Astrocyte (in vitro differentiated cells and primary cell): ENCODE results near the gene ALAD. TPM values are rescaled to one million over a fixed set of nuclear protein-coding genes. Genes with fewer than 3 reads are reported as not detected.
A peak's percentile ranks its signal among the peaks of the same experiment; 100 is the strongest.

Experiments
- DNase-seq: peaks from one replicate; pipeline ENCODE4 v3.0.0-alpha.2; 2010; ENCODE audit warnings: low read depth
- FAIRE-seq: peaks from 2 replicates; lab custom pipeline; 2011; peaks lifted over from hg19 to GRCh38; lab: Jason Lieb, UNC
- H2AFZ ChIP-seq: 2 replicates; pipeline ENCODE4 v1.6.0; 2012; ENCODE audit warnings: low read depth, low read length, inconsistent platforms
- H3K27ac ChIP-seq: 2 replicates; pipeline ENCODE4 v1.5.1; 2011; ENCODE audit warnings: low read depth, low read length, inconsistent platforms
- H3K27me3 ChIP-seq: 2 replicates; pipeline ENCODE4 v1.6.0; 2011; ENCODE audit warnings: low read length, inconsistent platforms; ENCODE audit not compliant: insufficient read depth
- H3K36me3 ChIP-seq: 2 replicates; pipeline ENCODE4 v1.5.1; 2011; ENCODE audit warnings: low read length, inconsistent platforms; ENCODE audit not compliant: insufficient read depth
- H3K4me1 ChIP-seq: 2 replicates; pipeline ENCODE4 v1.5.1; 2011; ENCODE audit warnings: low read length, inconsistent platforms; ENCODE audit not compliant: insufficient read depth
- H3K4me2 ChIP-seq: 2 replicates; pipeline ENCODE4 v1.6.0; 2012; ENCODE audit warnings: low read length, inconsistent platforms
- H3K4me3 ChIP-seq: 2 replicates; pipeline ENCODE4 v1.5.1; 2011; ENCODE audit warnings: low read depth, mild to moderate bottlenecking, low read length, inconsistent platforms; ENCODE audit not compliant: insufficient read depth
- H3K79me2 ChIP-seq: 2 replicates; pipeline ENCODE4 v1.6.0; 2012; ENCODE audit warnings: mild to moderate bottlenecking, low read length, inconsistent platforms; ENCODE audit not compliant: insufficient read depth
- H3K9ac ChIP-seq: 2 replicates; pipeline ENCODE4 v1.6.0; 2012; ENCODE audit warnings: mild to moderate bottlenecking, low read length, inconsistent platforms
- H3K9me3 ChIP-seq: 2 replicates; pipeline ENCODE4 v1.5.1; 2012; ENCODE audit warnings: low read depth, mild to moderate bottlenecking, low read length, inconsistent platforms; ENCODE audit not compliant: insufficient read depth
- H4K20me1 ChIP-seq: 2 replicates; pipeline ENCODE4 v1.6.0; 2012; ENCODE audit warnings: low read length, inconsistent platforms; ENCODE audit not compliant: insufficient read depth
- H3K27ac Mint-ChIP-seq: one replicate; pipeline ENCODE4 v1.8.0; 2021; ENCODE audit warnings: mild to moderate bottlenecking, mixed read lengths; ENCODE audit not compliant: unreplicated experiment
- H3K27me3 Mint-ChIP-seq: one replicate; pipeline ENCODE4 v1.8.0; 2021; ENCODE audit warnings: low read depth, mixed read lengths; ENCODE audit not compliant: unreplicated experiment
- H3K36me3 Mint-ChIP-seq: one replicate; pipeline ENCODE4 v1.8.0; 2021; ENCODE audit warnings: low read depth, mixed read lengths; ENCODE audit not compliant: unreplicated experiment
- H3K4me1 Mint-ChIP-seq: one replicate; pipeline ENCODE4 v1.8.0; 2021; ENCODE audit warnings: low read depth, mixed read lengths; ENCODE audit not compliant: unreplicated experiment
- H3K4me3 Mint-ChIP-seq: one replicate; pipeline ENCODE4 v1.8.0; 2021; ENCODE audit warnings: mild to moderate bottlenecking, moderate library complexity, mixed read lengths; ENCODE audit not compliant: unreplicated experiment
- H3K9me3 Mint-ChIP-seq: one replicate; pipeline ENCODE4 v1.8.0; 2021; ENCODE audit warnings: mild to moderate bottlenecking, mixed read lengths; ENCODE audit not compliant: unreplicated experiment
- EZH2 ChIP-seq: IDR thresholded peaks from 2 replicates; pipeline ENCODE4 v1.6.1; 2012; ENCODE audit warnings: mild to moderate bottlenecking, low read length, inconsistent platforms; ENCODE audit not compliant: insufficient read depth
- total RNA-seq: library from RNA; stranded (reverse); gene quantifications from 2 replicates; pipeline ENCODE4 v1.2.1, GENCODE V29; 2021
- TF ChIP-seq, protein P1 (sequence below): IDR thresholded peaks from 2 replicates; pipeline ENCODE4 v1.5.1; 2011; ENCODE audit warnings: low read depth, mild to moderate bottlenecking, inconsistent platforms, low read length, moderate library complexity; ENCODE audit not compliant: insufficient read depth

ALAD gene
- total RNA-seq, 1 donor from 2014 or later = 20.7 TPM

DNA sequence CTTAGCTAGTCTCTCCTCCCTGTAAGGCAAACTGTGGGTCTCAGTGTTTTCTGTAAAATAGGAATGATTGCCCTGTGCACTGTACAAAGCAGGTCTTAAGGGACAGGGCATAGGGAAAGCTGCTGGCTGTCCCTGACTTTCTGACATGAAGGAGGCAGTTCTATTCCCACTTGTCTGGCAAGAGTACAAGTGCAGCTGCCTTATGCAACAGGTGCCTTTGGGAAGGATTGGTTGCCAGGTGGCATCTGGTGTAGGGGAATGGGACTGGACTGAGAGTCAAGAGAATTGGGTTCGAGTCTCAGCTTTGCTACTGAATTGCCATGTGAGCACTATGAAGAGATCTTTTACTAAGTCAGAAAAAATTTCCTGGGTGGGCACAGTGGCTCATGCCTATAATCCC is 41.7 kb downstream of the ALAD start:
- TF ChIP-seq EZH2 = no peak
- TF ChIP-seq, protein P1, sequence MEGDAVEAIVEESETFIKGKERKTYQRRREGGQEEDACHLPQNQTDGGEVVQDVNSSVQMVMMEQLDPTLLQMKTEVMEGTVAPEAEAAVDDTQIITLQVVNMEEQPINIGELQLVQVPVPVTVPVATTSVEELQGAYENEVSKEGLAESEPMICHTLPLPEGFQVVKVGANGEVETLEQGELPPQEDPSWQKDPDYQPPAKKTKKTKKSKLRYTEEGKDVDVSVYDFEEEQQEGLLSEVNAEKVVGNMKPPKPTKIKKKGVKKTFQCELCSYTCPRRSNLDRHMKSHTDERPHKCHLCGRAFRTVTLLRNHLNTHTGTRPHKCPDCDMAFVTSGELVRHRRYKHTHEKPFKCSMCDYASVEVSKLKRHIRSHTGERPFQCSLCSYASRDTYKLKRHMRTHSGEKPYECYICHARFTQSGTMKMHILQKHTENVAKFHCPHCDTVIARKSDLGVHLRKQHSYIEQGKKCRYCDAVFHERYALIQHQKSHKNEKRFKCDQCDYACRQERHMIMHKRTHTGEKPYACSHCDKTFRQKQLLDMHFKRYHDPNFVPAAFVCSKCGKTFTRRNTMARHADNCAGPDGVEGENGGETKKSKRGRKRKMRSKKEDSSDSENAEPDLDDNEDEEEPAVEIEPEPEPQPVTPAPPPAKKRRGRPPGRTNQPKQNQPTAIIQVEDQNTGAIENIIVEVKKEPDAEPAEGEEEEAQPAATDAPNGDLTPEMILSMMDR = no peak
- H3K4me1 ChIP-seq = peaks cover 4% of the 10 kb centered on the region
- H2AFZ ChIP-seq = no peak overlapping the region
- H3K27me3 Mint-ChIP-seq = peaks cover 18% of the 10 kb centered on the region
- no peak overlapping the region for H3K4me2 ChIP-seq
- H3K4me3 ChIP-seq = no peak overlapping the region
- no peak overlapping the region for H3K4me3 Mint-ChIP-seq
- H3K27ac Mint-ChIP-seq = no peak overlapping the region
- no peak for FAIRE-seq
- H3K36me3 ChIP-seq = no peaks in the 10 kb centered on the region
- H3K27me3 ChIP-seq = peaks cover 34% of the 10 kb centered on the region
- H3K9me3 Mint-ChIP-seq = no peaks in the 10 kb centered on the region
- no peak overlapping the region for H3K27ac ChIP-seq
- H3K9me3 ChIP-seq = no peaks in the 10 kb centered on the region
- no peaks in the 10 kb centered on the region for H4K20me1 ChIP-seq
- H3K79me2 ChIP-seq = no peaks in the 10 kb centered on the region
- H3K36me3 Mint-ChIP-seq = no peaks in the 10 kb centered on the region
- H3K9ac ChIP-seq = no peak overlapping the region
- DNase-seq = no peak
- H3K4me1 Mint-ChIP-seq = peaks cover 4% of the 10 kb centered on the region

DNA sequence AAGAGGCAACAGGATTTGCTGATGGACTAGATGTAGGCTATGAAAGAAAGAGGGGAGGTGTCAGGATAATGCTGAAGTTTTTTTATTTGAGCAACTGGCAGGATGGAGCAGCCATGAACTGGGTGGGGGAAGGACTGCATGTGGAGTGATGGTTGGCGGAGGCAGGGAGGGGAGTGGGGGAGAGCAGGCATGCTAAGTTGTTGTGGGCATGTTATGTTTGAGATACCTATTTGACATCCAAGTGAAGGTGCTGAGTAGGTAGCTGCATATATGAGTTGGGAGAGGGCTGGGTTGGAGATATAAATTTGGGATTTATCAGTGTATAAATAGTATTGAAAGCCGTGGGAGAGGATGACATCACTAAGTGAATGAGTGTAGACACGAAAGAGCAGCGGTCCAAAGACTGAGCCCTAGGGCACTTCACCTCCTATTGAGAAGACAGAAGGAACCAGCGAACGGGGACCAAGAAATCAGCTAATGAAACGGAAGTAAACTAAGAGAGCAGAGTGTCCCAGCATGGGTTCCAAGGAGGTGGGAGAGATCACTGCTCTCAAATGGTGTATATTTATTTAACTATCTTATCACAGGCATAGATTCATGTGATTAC is 44.3 kb downstream of the ALAD start:
- no peaks in the 10 kb centered on the region for H3K36me3 Mint-ChIP-seq
- peaks cover 4% of the 10 kb centered on the region for H3K4me1 Mint-ChIP-seq
- no peaks in the 10 kb centered on the region for H3K36me3 ChIP-seq
- no peak overlapping the region for H2AFZ ChIP-seq
- H3K4me3 Mint-ChIP-seq = no peak overlapping the region
- H3K9me3 ChIP-seq = no peaks in the 10 kb centered on the region
- FAIRE-seq = no peak
- H3K27ac ChIP-seq = no peak overlapping the region
- H3K9ac ChIP-seq = no peak overlapping the region
- H4K20me1 ChIP-seq = no peaks in the 10 kb centered on the region
- no peaks in the 10 kb centered on the region for H3K9me3 Mint-ChIP-seq
- TF ChIP-seq, protein P1 = no peak
- TF ChIP-seq EZH2 = no peak
- H3K4me3 ChIP-seq = no peak overlapping the region
- H3K4me1 ChIP-seq = peaks cover 4% of the 10 kb centered on the region
- no peak overlapping the region for H3K4me2 ChIP-seq
- H3K27me3 Mint-ChIP-seq = peaks cover 28% of the 10 kb centered on the region
- H3K27me3 ChIP-seq = peaks cover 44% of the 10 kb centered on the region
- no peaks in the 10 kb centered on the region for H3K79me2 ChIP-seq
- no peak for DNase-seq
- no peak overlapping the region for H3K27ac Mint-ChIP-seq

DNA sequence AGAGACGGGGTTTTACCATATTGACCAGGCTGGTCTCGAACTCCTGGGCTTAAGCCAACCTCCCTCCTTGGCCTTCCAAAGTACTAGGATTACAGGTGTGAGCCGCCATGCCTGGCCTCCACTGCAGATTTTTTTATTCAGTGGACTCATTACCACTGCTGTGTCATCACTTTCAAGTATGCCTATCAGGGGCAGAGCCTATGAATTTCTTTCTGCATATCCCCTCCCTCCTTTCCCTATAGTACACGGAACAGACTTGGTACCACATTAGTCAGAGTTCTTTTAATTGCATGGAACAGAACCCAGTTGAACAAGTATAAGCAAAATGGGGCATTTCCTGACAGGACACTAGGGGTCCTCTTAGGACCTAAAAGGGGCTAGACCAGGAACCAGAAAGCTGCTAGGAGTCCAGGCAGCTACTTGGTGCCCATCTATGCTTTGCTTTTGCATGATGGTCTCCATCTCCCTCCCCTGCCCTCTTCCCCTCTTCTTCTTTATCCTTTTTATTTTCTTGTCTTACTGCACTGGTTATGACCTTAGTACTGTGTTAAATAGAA is 46.0 kb downstream of the ALAD start:
- Histone ChIP-seq H3K9ac (no peak overlapping the region), H3K27ac (no peak overlapping the region), H2AFZ (no peak overlapping the region), H3K4me2 (no peak overlapping the region), H4K20me1 (no peaks in the 10 kb centered on the region), H3K4me1 (no peaks in the 10 kb centered on the region), H3K27me3 (peaks cover 59% of the 10 kb centered on the region), H3K4me3 (no peak overlapping the region), H3K36me3 (no peaks in the 10 kb centered on the region), H3K79me2 (no peaks in the 10 kb centered on the region), H3K9me3 (no peaks in the 10 kb centered on the region)
- TF ChIP-seq EZH2 = no peak
- TF ChIP-seq, protein P1 = peak; percentile 4
- H3K27ac Mint-ChIP-seq = no peak overlapping the region
- peaks cover 43% of the 10 kb centered on the region for H3K27me3 Mint-ChIP-seq
- H3K4me1 Mint-ChIP-seq = no peaks in the 10 kb centered on the region
- no peaks in the 10 kb centered on the region for H3K36me3 Mint-ChIP-seq
- DNase-seq = no peak
- no peak for FAIRE-seq
- H3K4me3 Mint-ChIP-seq = no peak overlapping the region
- H3K9me3 Mint-ChIP-seq = no peaks in the 10 kb centered on the region
